ENCODE results near the gene RILPL1. TPM values are rescaled to one million over a fixed set of nuclear protein-coding genes. Genes with fewer than 3 reads are reported as not detected.
"Not testable (repeated sequence)": the region's sequence is repeated elsewhere in the genome, so short reads cannot be mapped to it uniquely, and the experiment has no call there.

Gene RILPL1
- total RNA-seq, 2 experiments from 2014 or later: 0.91 to 0.92 TPM

GRCh38 chr12:123554136-123554535, 20.6 kb upstream of the RILPL1 start:
- H3K4me1 Mint-ChIP-seq (ENCODE audit: low read depth); H3K27ac Mint-ChIP-seq; DNase-seq; H3K27me3 Mint-ChIP-seq (ENCODE audit: low read depth); H3K9me3 Mint-ChIP-seq (ENCODE audit: insufficient read depth); H3K36me3 Mint-ChIP-seq (ENCODE audit: low read depth); ATAC-seq; CTCF ChIA-PET; H3K4me3 Mint-ChIP-seq; POLR2A ChIA-PET: not testable (repeated sequence)

GRCh38 chr12:123550700-123551099, 17.2 kb upstream of the RILPL1 start:
- no peak for DNase-seq
- H3K4me1 Mint-ChIP-seq (ENCODE audit: low read depth): no peaks in the 10 kb centered on the region

GRCh38 chr12:123548107-123548506, 14.6 kb upstream of the RILPL1 start:
- H3K9me3 Mint-ChIP-seq (ENCODE audit: insufficient read depth): no peaks in the 10 kb centered on the region
- ATAC-seq: no peak
- no peak overlapping the region for H3K27ac Mint-ChIP-seq
- H3K4me3 Mint-ChIP-seq: no peak overlapping the region
- no peaks in the 10 kb centered on the region for H3K4me1 Mint-ChIP-seq (ENCODE audit: low read depth)
- ChIA-PET CTCF (interaction anchor here (1.2 kb wide), 1 partner anchor 10 kb away, joined by 3 read pairs; no protein-coding TSS in a partner anchor), POLR2A (no interaction called here)
- peaks cover 14% of the 10 kb centered on the region for H3K27me3 Mint-ChIP-seq (ENCODE audit: low read depth)
- H3K36me3 Mint-ChIP-seq (ENCODE audit: low read depth): no peaks in the 10 kb centered on the region
- no peak for DNase-seq

More at GRCh38 chr12:123550700-123551099, 17.2 kb upstream of the RILPL1 start:
- CTCF ChIA-PET: no interaction called here
- H3K4me3 Mint-ChIP-seq: no peak overlapping the region
- H3K27me3 Mint-ChIP-seq (ENCODE audit: low read depth): peaks cover 14% of the 10 kb centered on the region
- no peaks in the 10 kb centered on the region for H3K36me3 Mint-ChIP-seq (ENCODE audit: low read depth)
- no peaks in the 10 kb centered on the region for H3K9me3 Mint-ChIP-seq (ENCODE audit: insufficient read depth)
- no peak overlapping the region for H3K27ac Mint-ChIP-seq
- no peak for ATAC-seq
- POLR2A ChIA-PET: no interaction called here

GRCh38 chr12:123546281-123546680, 12.8 kb upstream of the RILPL1 start:
- ATAC-seq (no peak), DNase-seq (no peak)
- Mint-ChIP-seq H3K27ac (no peak overlapping the region), H3K9me3 (ENCODE audit: insufficient read depth) (no peaks in the 10 kb centered on the region), H3K36me3 (ENCODE audit: low read depth) (no peaks in the 10 kb centered on the region), H3K4me1 (ENCODE audit: low read depth) (no peaks in the 10 kb centered on the region), H3K27me3 (ENCODE audit: low read depth) (peaks cover 11% of the 10 kb centered on the region), H3K4me3 (no peak overlapping the region)
- ChIA-PET CTCF (no interaction called here), POLR2A (no interaction called here)

GRCh38 chr12:123543541-123543940, 10.0 kb upstream of the RILPL1 start:
- ATAC-seq (no peak), DNase-seq (no peak)
- Mint-ChIP-seq H3K27me3 (ENCODE audit: low read depth) (peaks cover 13% of the 10 kb centered on the region), H3K27ac (no peak overlapping the region), H3K9me3 (ENCODE audit: insufficient read depth) (no peaks in the 10 kb centered on the region), H3K4me3 (no peak overlapping the region), H3K4me1 (ENCODE audit: low read depth) (no peaks in the 10 kb centered on the region), H3K36me3 (ENCODE audit: low read depth) (no peaks in the 10 kb centered on the region)
- ChIA-PET POLR2A (no interaction called here), CTCF (no interaction called here)

GRCh38 chr12:123540899-123541662, 7.6 kb upstream of the RILPL1 start:
- CTCF ChIA-PET: interaction anchor here (0.8 kb wide), 1 partner anchor 42 kb away, joined by 3 read pairs; no protein-coding TSS in a partner anchor
- Mint-ChIP-seq H3K9me3 (ENCODE audit: insufficient read depth) (no peaks in the 10 kb centered on the region), H3K27me3 (ENCODE audit: low read depth) (peaks cover 8% of the 10 kb centered on the region), H3K27ac (no peak overlapping the region), H3K36me3 (ENCODE audit: low read depth) (no peaks in the 10 kb centered on the region), H3K4me1 (ENCODE audit: low read depth) (no peaks in the 10 kb centered on the region), H3K4me3 (no peak overlapping the region)
- POLR2A ChIA-PET: interaction anchor here (0.7 kb wide), 1 partner anchor 16 kb away, joined by 3 read pairs; no protein-coding TSS in a partner anchor
- no peak for DNase-seq
- ATAC-seq: no peak

GRCh38 chr12:123535952-123536351, 2.4 kb upstream of the RILPL1 start:
- Mint-ChIP-seq H3K4me1 (ENCODE audit: low read depth) (peaks cover 17% of the 10 kb centered on the region), H3K27me3 (ENCODE audit: low read depth) (peaks cover 13% of the 10 kb centered on the region)
- H3K9me3 Mint-ChIP-seq (ENCODE audit: insufficient read depth); ATAC-seq; H3K36me3 Mint-ChIP-seq (ENCODE audit: low read depth); H3K27ac Mint-ChIP-seq; CTCF ChIA-PET; DNase-seq; H3K4me3 Mint-ChIP-seq; POLR2A ChIA-PET: not testable (repeated sequence)

- Mint-ChIP-seq H3K9me3 (ENCODE audit: insufficient read depth) (no peaks in the 10 kb centered on the region), H3K27me3 (ENCODE audit: low read depth) (peaks cover 8% of the 10 kb centered on the region), H3K27ac (peak overlapping the region; percentile 43), H3K4me3 (peak overlapping the region; percentile 74), H3K4me1 (ENCODE audit: low read depth) (peaks cover 17% of the 10 kb centered on the region), H3K36me3 (ENCODE audit: low read depth) (no peaks in the 10 kb centered on the region)
- ATAC-seq (peak; percentile 50), DNase-seq (peak; percentile 26)
- POLR2A ChIA-PET: interaction anchor here (0.8 kb wide), 1 partner anchor 44 kb away, joined by 3 read pairs; no protein-coding TSS in a partner anchor
- CTCF ChIA-PET: interaction anchor here (0.9 to 1.3 kb wide), 3 partner anchors 12 to 86 kb away, joined by 3 to 4 read pairs (median 4); no protein-coding TSS in a partner anchor
These were observed 490 bp downstream of the RILPL1 start for GRCh38 chr12:123532808-123533649.

- Mint-ChIP-seq H3K27ac (no peak overlapping the region), H3K4me1 (ENCODE audit: low read depth) (peaks cover 17% of the 10 kb centered on the region), H3K36me3 (ENCODE audit: low read depth) (no peaks in the 10 kb centered on the region), H3K27me3 (ENCODE audit: low read depth) (peaks cover 8% of the 10 kb centered on the region), H3K4me3 (peak overlapping the region; percentile 74), H3K9me3 (ENCODE audit: insufficient read depth) (no peaks in the 10 kb centered on the region)
- no peak for DNase-seq
- ChIA-PET CTCF (interaction anchor here (1.3 kb wide), 1 partner anchor 87 kb away, joined by 4 read pairs; no protein-coding TSS in a partner anchor), POLR2A (interaction anchor here (0.8 kb wide), 1 partner anchor 13 kb away, joined by 3 read pairs; no protein-coding TSS in a partner anchor)
- no peak for ATAC-seq
These were observed 1.5 kb downstream of the RILPL1 start for GRCh38 chr12:123532019-123532418.

- no peaks in the 10 kb centered on the region for H3K36me3 Mint-ChIP-seq (ENCODE audit: low read depth)
- ATAC-seq: no peak
- H3K27me3 Mint-ChIP-seq (ENCODE audit: low read depth): peaks cover 5% of the 10 kb centered on the region
- no peak overlapping the region for H3K4me3 Mint-ChIP-seq
- H3K4me1 Mint-ChIP-seq (ENCODE audit: low read depth): peaks cover 17% of the 10 kb centered on the region
- ChIA-PET CTCF (no interaction called here), POLR2A (no interaction called here)
- no peak for DNase-seq
- no peak overlapping the region for H3K27ac Mint-ChIP-seq
- no peaks in the 10 kb centered on the region for H3K9me3 Mint-ChIP-seq (ENCODE audit: insufficient read depth)
These were observed 2.4 kb downstream of the RILPL1 start for GRCh38 chr12:123531091-123531490.

GRCh38 chr12:123530668-123531067, 2.9 kb downstream of the RILPL1 start:
- no peak for ATAC-seq
- Mint-ChIP-seq H3K4me3 (no peak overlapping the region), H3K27ac (no peak overlapping the region), H3K36me3 (ENCODE audit: low read depth) (no peaks in the 10 kb centered on the region), H3K27me3 (ENCODE audit: low read depth) (peaks cover 4% of the 10 kb centered on the region), H3K4me1 (ENCODE audit: low read depth) (peaks cover 17% of the 10 kb centered on the region), H3K9me3 (ENCODE audit: insufficient read depth) (no peaks in the 10 kb centered on the region)
- ChIA-PET POLR2A (no interaction called here), CTCF (no interaction called here)
- no peak for DNase-seq

- Mint-ChIP-seq H3K27me3 (ENCODE audit: low read depth) (peaks cover 4% of the 10 kb centered on the region), H3K36me3 (ENCODE audit: low read depth) (no peaks in the 10 kb centered on the region), H3K9me3 (ENCODE audit: insufficient read depth) (no peaks in the 10 kb centered on the region), H3K27ac (no peak overlapping the region), H3K4me3 (no peak overlapping the region), H3K4me1 (ENCODE audit: low read depth) (peaks cover 17% of the 10 kb centered on the region)
- ChIA-PET POLR2A (no interaction called here), CTCF (no interaction called here)
- DNase-seq (no peak), ATAC-seq (no peak)
These were observed 3.8 kb downstream of the RILPL1 start for GRCh38 chr12:123529686-123530085.

Measured in activated CD8-positive, alpha-beta T cell treated with anti-CD3 and anti-CD28 coated beads, Interleukin-2, amount 10 ng/mL, durations not matched to agents 7 days and 5 days (primary cell).